Measurements from ENCODE around the gene RASAL1.

RASAL1 gene

GRCh38 chr12:113064395-113065125 lies 71.0 kb downstream of the RASAL1 start:
- Histone ChIP-seq H3K36me3 (ENCODE audit: insufficient read depth, low read length) (peaks cover 97% of the 10 kb centered on the region; the same call in 1 of the 2 replicates), H3K4me3 (ENCODE audit: low read depth, low read length, poor library complexity, severe bottlenecking) (peak overlapping the region; percentile 73), H2AFZ (ENCODE audit: low read length) (no peak overlapping the region), H4K20me1 (ENCODE audit: insufficient read depth, low read length) (no peaks in the 10 kb centered on the region), H3K9ac (ENCODE audit: low read length) (peak overlapping the region; percentile 85), H3K27me3 (ENCODE audit: insufficient read depth, low read length) (no peaks in the 10 kb centered on the region), H3K79me2 (ENCODE audit: insufficient read depth, low read length) (peaks cover 63% of the 10 kb centered on the region), H3K27ac (ENCODE audit: low read depth, low read length, poor library complexity, severe bottlenecking) (peak overlapping the region; percentile 99), H3K4me1 (ENCODE audit: insufficient read depth, low read length, severe bottlenecking) (peaks cover 100% of the 10 kb centered on the region), H3F3A (ENCODE audit: insufficient read depth, low read length) (peaks cover 12% of the 10 kb centered on the region), H3K9me2 (ENCODE audit: low read depth, low read length) (no peaks in the 10 kb centered on the region), H3K4me2 (ENCODE audit: low read length) (peak overlapping the region; percentile 97), H3K9me3 (ENCODE audit: low read length) (no peaks in the 10 kb centered on the region)
- TF ChIP-seq EZH2 (IDR thresholded peaks at IDR 0.05; ENCODE audit: borderline replicate concordance, low read length) (no peak), CTCF (IDR thresholded peaks at IDR 0.05; ENCODE audit: low read length) (no peak)

- peaks cover 10% of the 10 kb centered on the region for H3F3A ChIP-seq (ENCODE audit: insufficient read depth, low read length)
- TF ChIP-seq EZH2 (IDR thresholded peaks at IDR 0.05; ENCODE audit: borderline replicate concordance, low read length) (no peak), CTCF (IDR thresholded peaks at IDR 0.05; ENCODE audit: low read length) (no peak)
- no peaks in the 10 kb centered on the region for H3K9me3 ChIP-seq (ENCODE audit: low read length)
- peaks cover 72% of the 10 kb centered on the region for H3K79me2 ChIP-seq (ENCODE audit: insufficient read depth, low read length)
- H3K4me2 ChIP-seq (ENCODE audit: low read length) = peak overlapping the region; percentile 97
- H3K4me1 ChIP-seq (ENCODE audit: insufficient read depth, low read length, severe bottlenecking) = peaks cover 98% of the 10 kb centered on the region
- H3K4me3 ChIP-seq (ENCODE audit: low read depth, low read length, poor library complexity, severe bottlenecking) = peak overlapping the region; percentile 73
- H2AFZ ChIP-seq (ENCODE audit: low read length) = no peak overlapping the region
- H3K9ac ChIP-seq (ENCODE audit: low read length) = peak overlapping the region; percentile 85
- peaks cover 97% of the 10 kb centered on the region for H3K36me3 ChIP-seq (ENCODE audit: insufficient read depth, low read length)
- no peaks in the 10 kb centered on the region for H3K9me2 ChIP-seq (ENCODE audit: low read depth, low read length)
- peak overlapping the region; percentile 99 for H3K27ac ChIP-seq (ENCODE audit: low read depth, low read length, poor library complexity, severe bottlenecking)
- no peaks in the 10 kb centered on the region for H3K27me3 ChIP-seq (ENCODE audit: insufficient read depth, low read length)
- no peaks in the 10 kb centered on the region for H4K20me1 ChIP-seq (ENCODE audit: insufficient read depth, low read length)
Observed at GRCh38 chr12:113063396-113064350, 71.9 kb downstream of the RASAL1 start.

GRCh38 chr12:113062502-113063395 lies 72.8 kb downstream of the RASAL1 start:
- Histone ChIP-seq H3K79me2 (ENCODE audit: insufficient read depth, low read length) (peaks cover 76% of the 10 kb centered on the region), H3K9me2 (ENCODE audit: low read depth, low read length) (no peaks in the 10 kb centered on the region), H3K4me1 (ENCODE audit: insufficient read depth, low read length, severe bottlenecking) (peaks cover 88% of the 10 kb centered on the region), H3K9ac (ENCODE audit: low read length) (peak overlapping the region; percentile 85), H3K36me3 (ENCODE audit: insufficient read depth, low read length) (peaks cover 97% of the 10 kb centered on the region), H2AFZ (ENCODE audit: low read length) (no peak overlapping the region), H3K27me3 (ENCODE audit: insufficient read depth, low read length) (no peaks in the 10 kb centered on the region), H4K20me1 (ENCODE audit: insufficient read depth, low read length) (no peaks in the 10 kb centered on the region), H3K9me3 (ENCODE audit: low read length) (no peaks in the 10 kb centered on the region), H3K4me2 (ENCODE audit: low read length) (peak overlapping the region; percentile 97), H3F3A (ENCODE audit: insufficient read depth, low read length) (peaks cover 10% of the 10 kb centered on the region), H3K27ac (ENCODE audit: low read depth, low read length, poor library complexity, severe bottlenecking) (peak overlapping the region; percentile 99), H3K4me3 (ENCODE audit: low read depth, low read length, poor library complexity, severe bottlenecking) (peak overlapping the region; percentile 73)
- no peak for TF ChIP-seq EZH2 (IDR thresholded peaks at IDR 0.05; ENCODE audit: borderline replicate concordance, low read length)
- TF ChIP-seq CTCF (IDR thresholded peaks at IDR 0.05; ENCODE audit: low read length) = peak; percentile 33; the same call in 1 of the 2 replicates
